Bronchial epithelial cell (primary cell): Measurements from ENCODE around the gene ZSWIM6. TPM values are rescaled to one million over a fixed set of nuclear protein-coding genes. Genes with fewer than 3 reads are reported as not detected.

Experiments used
- DNase-seq: peaks from one replicate; pipeline ENCODE4 v3.0.0-alpha.2; 2010; ENCODE audit warnings: low read depth
- FAIRE-seq: peaks from 2 replicates; lab custom pipeline; 2011; peaks lifted over from hg19 to GRCh38; lab: Jason Lieb, UNC
- H3K27me3 ChIP-seq: 2 replicates; pipeline ENCODE4 v1.5.1; 2011; ENCODE audit warnings: low read length; ENCODE audit not compliant: control insufficient read depth, insufficient read depth
- H3K36me3 ChIP-seq: 2 replicates; pipeline ENCODE4 v1.5.1; 2011; ENCODE audit warnings: low read length; ENCODE audit not compliant: control insufficient read depth, insufficient read depth
- H3K4me3 ChIP-seq: 2 replicates; pipeline ENCODE4 v1.5.1; 2011; ENCODE audit warnings: mild to moderate bottlenecking, low read depth, low read length, control low read depth
- CTCF ChIP-seq: IDR thresholded peaks from 2 replicates; pipeline ENCODE4 v1.5.1; 2011; ENCODE audit warnings: mild to moderate bottlenecking, moderate library complexity, low read length, control low read depth, inconsistent platforms; ENCODE audit not compliant: insufficient read depth, severe bottlenecking
- total RNA-seq: library from RNA; depleted of rRNA; stranded (reverse); fragments of >200 nt; gene quantifications from 2 replicates; pipeline ENCODE4 v1.2.1, GENCODE V29; 2014

ZSWIM6 gene
- total RNA-seq, 1 donor from 2014 or later: 5.8 TPM

- no peak for TF ChIP-seq CTCF
- FAIRE-seq (no peak), DNase-seq (no peak)
- peaks cover 2% of the 10 kb centered on the region for H3K36me3 ChIP-seq
- no peaks in the 10 kb centered on the region for H3K27me3 ChIP-seq
- H3K4me3 ChIP-seq: no peak overlapping the region
Measured at GRCh38 chr5:61467766-61468482, 135.9 kb downstream of the ZSWIM6 start.

GRCh38 chr5:61468483-61468865 is 136.4 kb downstream of the ZSWIM6 start:
- DNase-seq (no peak), FAIRE-seq (no peak)
- Histone ChIP-seq H3K36me3 (peaks cover 2% of the 10 kb centered on the region), H3K4me3 (no peak overlapping the region), H3K27me3 (no peaks in the 10 kb centered on the region)
- no peak for TF ChIP-seq CTCF

- FAIRE-seq: no peak
- TF ChIP-seq CTCF: no peak
Measured at GRCh38 chr5:61471352-61471751, 139.3 kb downstream of the ZSWIM6 start.

DNA sequence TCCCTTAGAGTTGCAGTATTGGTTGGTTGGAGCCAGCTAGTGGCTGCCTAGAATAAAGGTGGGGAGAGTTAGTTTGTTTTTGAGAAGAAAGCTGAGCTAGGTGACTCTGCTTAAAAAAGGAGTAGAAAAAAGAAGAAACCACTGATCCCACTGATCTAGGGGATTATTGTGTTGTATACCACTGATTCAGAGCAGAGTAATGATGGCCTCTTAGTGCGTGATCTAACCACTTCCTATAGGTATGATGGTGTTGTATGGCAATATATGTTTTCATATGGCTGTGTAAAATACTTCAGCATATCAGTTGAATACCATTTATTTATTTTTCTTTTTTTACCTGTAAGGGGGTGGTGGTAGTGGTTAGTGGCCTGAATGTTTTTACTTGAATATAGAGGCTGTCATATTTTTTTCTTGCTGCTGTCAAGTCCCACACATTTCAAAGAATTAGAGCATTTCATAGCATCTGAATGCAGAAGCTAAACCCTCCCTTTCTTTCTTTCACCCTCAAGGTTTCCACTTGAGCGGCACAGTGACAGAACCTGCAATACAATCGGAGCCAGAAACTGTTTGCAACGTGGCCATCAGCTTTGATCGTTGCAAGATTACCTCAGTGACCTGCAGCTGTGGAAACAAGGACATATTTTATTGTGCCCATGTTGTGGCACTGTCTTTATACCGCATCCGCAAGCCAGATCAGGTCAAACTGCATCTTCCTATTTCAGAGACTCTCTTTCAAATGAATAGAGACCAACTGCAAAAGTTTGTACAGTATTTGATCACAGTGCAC is 140.3 kb downstream of the ZSWIM6 start:
- no peak for TF ChIP-seq CTCF
- H3K27me3 ChIP-seq: no peaks in the 10 kb centered on the region
- DNase-seq (no peak), FAIRE-seq (no peak)
- no peak overlapping the region for H3K4me3 ChIP-seq
- peaks cover 2% of the 10 kb centered on the region for H3K36me3 ChIP-seq

More at GRCh38 chr5:61471352-61471751, 139.3 kb downstream of the ZSWIM6 start:
- no peak for DNase-seq
- Histone ChIP-seq H3K4me3 (no peak overlapping the region), H3K27me3 (no peaks in the 10 kb centered on the region), H3K36me3 (peaks cover 2% of the 10 kb centered on the region)

DNA sequence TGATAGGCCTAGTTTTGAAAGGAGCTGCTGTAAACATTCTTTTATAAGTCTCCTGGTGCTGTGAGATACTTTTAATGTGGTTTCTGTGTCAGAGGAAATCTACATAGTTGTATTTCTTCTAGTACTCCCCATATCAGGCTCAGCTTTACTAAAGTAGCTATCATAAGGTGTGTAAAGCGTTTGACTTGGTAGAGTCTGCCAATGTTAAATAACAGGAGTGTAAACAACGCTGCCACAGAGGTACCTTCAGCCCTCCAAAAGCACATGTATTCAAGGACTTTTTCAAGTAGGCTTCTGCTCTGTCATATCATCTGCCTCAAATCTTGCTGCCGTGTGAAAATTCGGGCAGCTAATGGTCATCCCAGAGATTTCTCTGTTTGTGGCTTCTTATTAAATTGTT is 142.7 kb downstream of the ZSWIM6 start:
- no peak for TF ChIP-seq CTCF
- FAIRE-seq (no peak), DNase-seq (no peak)
- peaks cover 2% of the 10 kb centered on the region for H3K36me3 ChIP-seq
- H3K27me3 ChIP-seq: no peaks in the 10 kb centered on the region
- H3K4me3 ChIP-seq: no peak overlapping the region
